Lower leg skin (tissue), 4 donors: ENCODE data around the gene KRT81. TPM values are rescaled to one million over a fixed set of nuclear protein-coding genes. Genes with fewer than 3 reads are reported as not detected.

Source experiments
- DNase-seq, 2 donors: peaks; one replicate each; pipeline ENCODE4 v3.0.0-alpha.2; 2019; ENCODE audit warnings: low spot score in 2 of 2
- H3K4me3 ChIP-seq: fragments of 200-600 bp; sonication (generic); 2 replicates; pipeline ENCODE4 v1.5.1; 2017; ENCODE audit warnings: mild to moderate bottlenecking, low read depth; ENCODE audit not compliant: poor library complexity, severe bottlenecking
- POLR2A ChIP-seq, 2 donors: fragments of 450-650 bp; IDR thresholded peaks; one replicate each; pipeline ENCODE4 v1.6.1; 2016 to 2017; ENCODE audit warnings: antibody characterized with exemption in 2 of 2, mild to moderate bottlenecking in 1 of 2, moderate library complexity in 1 of 2
- WGBS, 2 donors: methylation state at CpG; one replicate each; pipeline ENCODE4 v1.1.5; 2018; 5-methylcytosine and 5-hydroxymethylcytosine counted together
- intact Hi-C: fragments of 100-400 bp; cut with DNase I; formaldehyde crosslinking; loops from one replicate; pipeline ENCODE4 v1.15.0; 2023; ENCODE audit warnings: low total_unique reads
- total RNA-seq, 4 donors: library from RNA; depleted of rRNA; stranded (reverse); fragments of >200 nt; gene quantifications; one replicate each; pipeline ENCODE4 v1.1.0, GENCODE V29; 2016
- TF ChIP-seq, protein P1 (sequence below), 3 donors: fragments of 450-650 bp; IDR thresholded peaks; one replicate each; pipeline ENCODE4 v1.5.1; 2016; ENCODE audit warnings: antibody characterized with exemption in 3 of 3, mild to moderate bottlenecking in 3 of 3, moderate library complexity in 2 of 3

Gene KRT81
- total RNA-seq, 4 donors from 2014 or later: 0.37 to 204 (median 10.6) TPM; not detected in 1

DNA sequence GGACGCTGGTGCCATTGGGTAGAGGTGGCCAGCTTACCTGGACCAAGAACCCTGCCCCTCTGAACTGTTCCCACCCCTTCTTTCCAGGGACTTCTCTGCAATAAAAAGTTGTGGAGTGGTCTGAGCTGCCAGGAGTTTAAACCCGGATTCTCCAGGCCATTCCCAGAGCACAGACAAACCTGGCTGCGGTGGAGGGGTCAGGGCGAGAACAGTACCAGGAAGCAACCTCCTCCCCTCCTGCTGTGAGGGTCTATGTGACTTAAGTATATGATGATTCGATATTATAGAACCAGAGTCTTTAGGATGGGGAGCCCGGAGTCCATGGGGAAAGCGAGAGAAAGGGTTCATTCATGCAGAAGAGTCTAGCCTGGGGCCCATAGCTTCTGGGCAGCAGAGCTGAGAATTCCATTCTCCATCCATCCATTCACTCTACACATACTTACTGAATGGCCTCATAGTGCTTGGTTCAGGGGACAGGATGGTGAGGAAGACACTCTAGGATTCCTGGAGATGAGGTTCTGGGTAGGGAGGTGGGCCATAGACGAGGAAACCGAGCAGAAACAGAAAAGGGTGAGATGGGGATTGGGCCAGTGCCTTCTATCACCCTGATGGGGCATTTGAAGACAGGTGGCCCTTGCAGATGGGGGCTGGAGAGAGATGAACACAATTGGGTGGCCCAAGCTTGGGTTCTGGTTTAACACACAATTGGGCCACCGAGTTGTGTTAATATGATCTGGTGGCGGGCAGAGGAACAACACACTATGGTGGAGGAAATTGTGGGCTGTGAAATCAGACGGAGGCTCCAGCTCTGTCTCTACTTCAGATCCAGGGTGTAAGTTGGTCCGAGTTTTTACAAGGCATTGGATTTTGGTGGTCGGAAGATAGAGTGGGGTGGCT is 11.7 kb downstream of the KRT81 start:
- peak in 1 of 2 donors; percentile 75 for DNase-seq
- no peak overlapping the region for H3K4me3 ChIP-seq
- intact Hi-C loops: loop anchor here (5.0 kb wide), 1 partner anchor 112 kb away; no protein-coding TSS in a partner anchor

DNA sequence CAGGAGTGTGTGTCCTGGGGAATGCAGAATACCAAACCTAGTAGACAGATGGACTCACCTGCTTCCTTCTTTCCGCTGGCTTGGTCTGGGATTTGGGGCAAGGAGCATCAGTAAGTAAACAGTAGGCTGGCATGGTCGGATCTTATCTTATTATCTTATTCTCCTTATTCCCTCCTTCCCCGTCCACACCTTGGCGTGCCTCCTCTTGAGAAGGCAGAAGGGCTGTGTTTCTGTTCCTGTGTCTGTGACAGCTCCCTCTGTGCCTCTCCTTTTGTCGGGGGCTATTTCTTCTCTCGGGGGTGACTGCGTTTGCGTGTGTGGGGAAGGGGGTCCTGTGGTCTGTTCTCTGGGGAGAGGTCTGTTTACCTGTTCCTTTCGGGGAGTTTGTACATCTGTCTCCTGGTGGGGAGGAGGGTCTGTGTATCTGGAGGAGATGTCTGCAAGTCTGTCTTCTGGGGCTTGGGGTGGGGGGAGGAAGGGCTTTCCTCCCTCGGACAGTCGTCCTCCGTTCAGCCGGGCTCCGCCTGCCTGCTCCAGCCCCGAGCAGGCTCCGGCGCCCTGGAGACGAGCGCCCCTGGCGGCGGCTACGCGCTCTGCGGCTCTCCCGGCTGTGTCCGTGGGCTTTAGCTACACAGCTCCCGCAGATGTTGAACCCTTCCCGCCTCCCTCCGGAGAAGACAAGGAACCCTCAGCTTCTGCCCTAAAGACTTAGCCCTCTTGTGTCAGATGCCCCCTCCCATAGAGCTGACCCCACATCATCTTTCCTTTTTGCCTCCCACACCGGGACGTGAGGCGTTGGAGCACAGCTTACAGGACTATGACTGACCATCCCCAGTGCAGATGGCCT is 12.5 kb downstream of the KRT81 start:
- WGBS, 2 donors: 21 to 32% methylated on average over 18 to 32 of the region's 32 CpGs
- peak; percentile 69 to 96 for DNase-seq
- intact Hi-C loops: loop anchor here (5.0 kb wide), 1 partner anchor 111 kb away; no protein-coding TSS in a partner anchor
- H3K4me3 ChIP-seq: no peak overlapping the region
- TF ChIP-seq, protein P1, sequence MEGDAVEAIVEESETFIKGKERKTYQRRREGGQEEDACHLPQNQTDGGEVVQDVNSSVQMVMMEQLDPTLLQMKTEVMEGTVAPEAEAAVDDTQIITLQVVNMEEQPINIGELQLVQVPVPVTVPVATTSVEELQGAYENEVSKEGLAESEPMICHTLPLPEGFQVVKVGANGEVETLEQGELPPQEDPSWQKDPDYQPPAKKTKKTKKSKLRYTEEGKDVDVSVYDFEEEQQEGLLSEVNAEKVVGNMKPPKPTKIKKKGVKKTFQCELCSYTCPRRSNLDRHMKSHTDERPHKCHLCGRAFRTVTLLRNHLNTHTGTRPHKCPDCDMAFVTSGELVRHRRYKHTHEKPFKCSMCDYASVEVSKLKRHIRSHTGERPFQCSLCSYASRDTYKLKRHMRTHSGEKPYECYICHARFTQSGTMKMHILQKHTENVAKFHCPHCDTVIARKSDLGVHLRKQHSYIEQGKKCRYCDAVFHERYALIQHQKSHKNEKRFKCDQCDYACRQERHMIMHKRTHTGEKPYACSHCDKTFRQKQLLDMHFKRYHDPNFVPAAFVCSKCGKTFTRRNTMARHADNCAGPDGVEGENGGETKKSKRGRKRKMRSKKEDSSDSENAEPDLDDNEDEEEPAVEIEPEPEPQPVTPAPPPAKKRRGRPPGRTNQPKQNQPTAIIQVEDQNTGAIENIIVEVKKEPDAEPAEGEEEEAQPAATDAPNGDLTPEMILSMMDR (IDR thresholded peaks at IDR 0.05): no peak
- TF ChIP-seq POLR2A (IDR thresholded peaks at IDR 0.05): no peak

More for the DNA sequence above, 11.7 kb downstream of the KRT81 start:
- TF ChIP-seq POLR2A (IDR thresholded peaks at IDR 0.05): no peak
- TF ChIP-seq, protein P1 (IDR thresholded peaks at IDR 0.05): no peak
- 86 to 90% methylated on average over 14 of the region's 14 CpGs for WGBS, 2 donors

DNA sequence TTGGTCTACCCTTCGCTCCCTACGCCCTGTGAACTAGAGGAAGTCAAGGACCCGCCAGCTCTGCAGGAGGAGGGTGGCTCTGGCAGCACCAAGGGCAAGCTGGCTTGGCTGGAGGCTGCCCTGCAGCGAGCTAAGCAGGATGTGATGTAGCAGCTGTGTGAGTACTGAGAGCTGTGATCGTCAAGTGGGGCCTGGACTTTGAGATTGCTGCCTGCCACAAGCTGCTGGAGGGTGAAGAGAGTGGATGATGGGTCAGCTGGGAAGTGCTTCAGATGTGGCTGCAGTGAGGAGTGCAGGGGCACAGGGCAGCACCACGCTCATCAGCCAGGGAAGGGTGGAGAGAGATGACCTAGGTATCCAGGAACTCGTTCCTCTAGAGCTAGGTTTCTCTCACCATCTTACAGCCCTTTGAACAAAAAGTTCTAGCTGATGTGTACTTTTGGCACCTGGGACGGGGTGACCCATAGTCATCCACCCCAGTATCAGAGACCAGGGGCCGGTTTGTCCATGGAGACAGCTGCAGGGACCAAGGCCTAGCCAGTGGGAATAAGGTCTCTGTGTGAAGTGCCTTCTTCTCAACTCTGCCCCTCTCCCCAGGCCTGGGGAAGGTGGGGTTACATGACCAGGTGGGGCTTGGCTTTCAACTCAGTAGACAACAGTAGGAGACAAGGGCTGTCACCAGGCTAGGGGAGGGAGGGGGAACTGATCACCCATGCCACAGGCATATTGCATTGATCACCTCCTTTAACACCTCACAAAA is 13.7 kb downstream of the KRT81 start:
- WGBS, 2 donors: 94 to 95% methylated on average over 8 to 9 of the region's 9 CpGs
- TF ChIP-seq POLR2A (IDR thresholded peaks at IDR 0.05): no peak
- TF ChIP-seq, protein P1 (IDR thresholded peaks at IDR 0.05): no peak
- intact Hi-C loops: loop anchor here (5.0 kb wide), 1 partner anchor 110 kb away; no protein-coding TSS in a partner anchor
- DNase-seq: peak in 1 of 2 donors; percentile 73
- no peak overlapping the region for H3K4me3 ChIP-seq

DNA sequence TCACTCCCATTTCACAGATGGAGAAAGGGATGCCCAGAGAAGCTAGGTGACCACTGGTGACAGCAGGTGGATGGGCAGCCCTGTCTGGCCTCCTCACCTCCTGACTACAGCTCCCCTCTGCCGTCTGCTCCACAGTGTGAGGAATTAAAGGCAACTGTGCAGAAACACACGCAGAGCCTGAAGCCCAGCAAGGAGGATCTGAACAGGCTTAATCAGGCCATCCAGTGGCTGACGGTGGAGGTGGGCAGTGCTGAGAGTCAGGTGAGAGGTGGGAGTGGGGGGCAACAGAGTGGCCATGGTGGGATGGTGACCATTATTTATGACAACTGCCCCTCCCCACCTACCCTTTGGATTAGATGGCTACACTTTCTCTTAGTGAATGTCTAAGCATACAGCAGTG is 15.6 kb downstream of the KRT81 start:
- intact Hi-C loops: loop anchor here (5.0 kb wide), 1 partner anchor 108 kb away; no protein-coding TSS in a partner anchor
- TF ChIP-seq, protein P1 (IDR thresholded peaks at IDR 0.05): no peak
- TF ChIP-seq POLR2A (IDR thresholded peaks at IDR 0.05): no peak
- WGBS, 2 donors: 86 to 93% methylated on average over 3 of the region's 3 CpGs
- peak in 1 of 2 donors; percentile 80 for DNase-seq
- H3K4me3 ChIP-seq: no peak overlapping the region

DNA sequence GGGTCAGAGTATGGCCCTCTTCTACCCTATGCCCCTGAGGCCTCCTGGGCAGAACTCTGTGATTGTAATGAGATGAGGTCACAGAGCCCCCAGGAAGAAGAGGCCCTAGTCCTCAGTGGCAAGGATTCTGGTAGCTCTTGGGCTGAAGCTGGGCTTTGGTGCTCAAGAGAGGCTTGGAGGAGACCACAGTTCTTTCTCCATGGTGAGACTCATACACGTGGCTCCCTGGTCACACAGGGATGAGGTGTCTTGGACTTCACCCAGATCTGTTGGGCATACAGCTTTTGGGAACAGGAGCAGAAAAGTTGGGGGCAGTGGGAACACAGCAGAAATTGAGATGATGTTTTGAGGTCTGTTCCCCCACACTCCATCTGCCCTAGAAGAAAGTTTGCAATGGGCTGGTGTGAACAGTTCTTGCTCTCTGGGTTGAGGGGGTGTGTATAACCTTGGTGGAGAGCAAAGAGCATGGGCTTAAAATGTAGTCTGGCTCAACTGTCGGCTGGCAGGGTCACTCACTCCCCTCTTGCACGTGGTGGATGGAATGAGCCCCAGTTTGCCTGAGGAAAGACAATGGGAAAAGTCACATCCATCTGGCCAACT is 16.7 kb downstream of the KRT81 start, which contains the start of gene KRT86:
Gene KRT86 (plus strand): TSS at position 125 of the 600 bp plus-strand sequence. CDS start 27,272 bp downstream, outside the sequence.
- intact Hi-C loops: loop anchor here (5.0 kb wide), 1 partner anchor 107 kb away; no protein-coding TSS in a partner anchor
- WGBS, 2 donors: 62 to 85% methylated on average over 3 of the region's 3 CpGs
- no peak within 1 kb of the TSS for H3K4me3 ChIP-seq
- peak in 1 of 2 donors; percentile 78 for DNase-seq
- TF ChIP-seq, protein P1 (IDR thresholded peaks at IDR 0.05): no peak
- no peak for TF ChIP-seq POLR2A (IDR thresholded peaks at IDR 0.05)
